ENCODE data around the gene BPIFA3. TPM values are rescaled to one million over a fixed set of nuclear protein-coding genes. Genes with fewer than 3 reads are reported as not detected.

Gene BPIFA3
- total RNA-seq, 1 donor, result not detected

DNA sequence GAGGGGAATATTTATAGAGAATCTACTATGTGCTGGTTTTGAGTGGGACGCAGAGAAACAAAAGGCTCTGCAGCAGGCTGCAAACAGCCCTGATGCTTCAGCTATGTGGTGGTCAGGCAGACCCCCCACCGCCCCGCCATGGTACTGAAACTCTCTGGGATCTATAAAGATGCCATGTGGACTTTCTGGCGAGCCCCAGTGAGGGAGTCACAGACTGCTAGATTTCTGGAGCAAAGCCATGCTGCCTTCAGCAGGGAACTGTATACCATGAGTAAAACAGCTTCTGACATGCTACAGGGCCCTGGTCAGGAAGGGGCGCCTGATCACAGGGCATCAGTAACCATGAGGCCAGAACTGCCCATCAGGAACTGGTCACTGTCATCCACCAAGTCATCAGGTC lies 46.6 kb downstream of the BPIFA3 start:
- Histone ChIP-seq H3K4me1 (ENCODE audit: insufficient read depth, low read length) (peaks cover 33% of the 10 kb centered on the region), H3K27me3 (ENCODE audit: insufficient read depth, low read length) (no peaks in the 10 kb centered on the region), H3K4me3 (ENCODE audit: low read length) (no peak overlapping the region), H3K9me3 (ENCODE audit: low read depth, low read length) (no peaks in the 10 kb centered on the region)

- Histone ChIP-seq H3K4me1 (ENCODE audit: insufficient read depth, low read length) (peaks cover 25% of the 10 kb centered on the region), H3K4me3 (ENCODE audit: low read length) (no peak overlapping the region), H3K9me3 (ENCODE audit: low read depth, low read length) (no peaks in the 10 kb centered on the region), H3K27me3 (ENCODE audit: insufficient read depth, low read length) (no peaks in the 10 kb centered on the region)
These were observed 50.5 kb downstream of the BPIFA3 start for GRCh38 chr20:33267701-33268100.

GRCh38 chr20:33272155-33272873 lies 55.2 kb downstream of the BPIFA3 start:
- Histone ChIP-seq H3K9me3 (ENCODE audit: low read depth, low read length) (no peaks in the 10 kb centered on the region), H3K4me1 (ENCODE audit: insufficient read depth, low read length) (peaks cover 17% of the 10 kb centered on the region), H3K4me3 (ENCODE audit: low read length) (no peak overlapping the region), H3K27me3 (ENCODE audit: insufficient read depth, low read length) (no peaks in the 10 kb centered on the region)

DNA sequence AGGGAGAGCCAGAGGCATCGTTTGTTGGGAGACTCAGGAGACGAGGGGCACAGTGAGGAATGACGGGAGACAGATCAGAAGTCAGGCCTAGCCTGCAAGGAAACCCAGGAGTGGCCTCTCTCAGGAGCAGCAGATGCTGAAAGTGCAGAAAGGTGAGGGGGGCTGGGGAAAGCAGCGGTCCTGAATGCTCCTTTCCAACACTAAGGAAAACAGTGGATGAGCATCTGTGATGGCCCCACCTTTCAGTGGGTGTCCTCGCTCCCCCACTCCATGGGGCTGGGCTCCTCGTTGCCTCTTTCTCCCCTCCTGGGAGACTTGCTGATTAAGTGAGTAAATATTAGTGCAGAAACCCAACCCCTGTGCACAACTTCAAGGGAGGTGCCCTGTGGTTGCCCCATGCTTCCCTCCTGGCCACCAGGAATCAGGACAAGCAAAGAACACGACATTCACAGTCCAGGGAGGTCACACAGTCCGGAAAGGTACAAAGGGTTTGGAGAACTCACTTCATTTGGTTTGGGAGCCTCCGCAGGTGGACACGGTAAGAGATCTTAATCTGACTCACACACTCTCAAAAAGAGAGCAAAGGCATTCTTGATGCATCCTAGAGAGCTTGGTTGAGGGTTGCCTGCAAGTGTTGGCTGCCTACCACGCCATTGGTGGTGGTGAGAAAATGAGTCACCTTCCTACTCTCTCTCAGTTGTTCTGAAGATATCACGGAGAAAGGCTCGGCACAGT lies 56.1 kb downstream of the BPIFA3 start:
- Histone ChIP-seq H3K4me3 (ENCODE audit: low read length) (no peak overlapping the region), H3K4me1 (ENCODE audit: insufficient read depth, low read length) (peaks cover 8% of the 10 kb centered on the region), H3K9me3 (ENCODE audit: low read depth, low read length) (no peaks in the 10 kb centered on the region), H3K27me3 (ENCODE audit: insufficient read depth, low read length) (no peaks in the 10 kb centered on the region)

DNA sequence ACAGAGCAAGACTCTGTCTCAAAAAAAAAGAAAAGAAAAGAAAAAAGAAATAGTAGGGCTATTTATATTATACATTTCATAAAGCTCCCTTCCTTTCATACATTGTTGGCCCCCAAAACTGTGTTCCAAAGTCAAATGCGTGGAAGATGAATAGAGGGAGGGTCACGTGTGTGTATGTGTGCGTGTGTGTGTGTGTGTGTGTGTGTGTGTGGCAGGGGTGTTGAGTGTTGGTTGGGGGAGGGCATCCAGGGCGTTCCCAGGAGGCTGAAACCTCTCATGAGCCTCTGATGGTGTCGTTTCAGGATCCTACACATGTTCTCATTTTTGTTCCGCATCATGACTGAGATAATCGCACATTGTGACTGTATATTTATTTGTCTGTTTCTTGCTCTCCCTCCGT lies 58.1 kb downstream of the BPIFA3 start:
- no peaks in the 10 kb centered on the region for H3K27me3 ChIP-seq (ENCODE audit: insufficient read depth, low read length)
- H3K4me3 ChIP-seq (ENCODE audit: low read length), result no peak overlapping the region
- no peaks in the 10 kb centered on the region for H3K9me3 ChIP-seq (ENCODE audit: low read depth, low read length)
- H3K4me1 ChIP-seq (ENCODE audit: insufficient read depth, low read length), result no peaks in the 10 kb centered on the region

DNA sequence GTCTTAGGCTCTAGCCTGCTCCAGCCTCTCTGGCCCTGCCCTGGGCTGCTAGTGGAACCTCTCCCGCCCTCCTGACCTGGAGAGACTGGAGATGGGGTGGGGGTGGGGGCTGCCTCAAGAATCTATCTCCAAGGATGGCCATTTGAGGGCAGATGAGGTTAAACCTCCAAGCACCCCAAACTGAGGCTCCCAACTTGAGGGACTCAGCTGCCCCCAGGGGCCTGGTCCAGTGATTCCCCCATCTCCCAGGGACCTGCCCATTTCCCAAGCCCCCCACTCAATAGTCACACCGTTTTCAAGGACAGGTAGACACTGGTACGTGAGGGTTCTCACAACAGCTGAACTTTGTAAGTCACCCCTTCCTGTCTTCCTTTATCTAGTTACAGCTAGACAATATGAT lies 58.7 kb downstream of the BPIFA3 start:
- H3K4me1 ChIP-seq (ENCODE audit: insufficient read depth, low read length), result no peaks in the 10 kb centered on the region
- H3K4me3 ChIP-seq (ENCODE audit: low read length), result no peak overlapping the region
- H3K27me3 ChIP-seq (ENCODE audit: insufficient read depth, low read length), result no peaks in the 10 kb centered on the region
- H3K9me3 ChIP-seq (ENCODE audit: low read depth, low read length), result no peaks in the 10 kb centered on the region

DNA sequence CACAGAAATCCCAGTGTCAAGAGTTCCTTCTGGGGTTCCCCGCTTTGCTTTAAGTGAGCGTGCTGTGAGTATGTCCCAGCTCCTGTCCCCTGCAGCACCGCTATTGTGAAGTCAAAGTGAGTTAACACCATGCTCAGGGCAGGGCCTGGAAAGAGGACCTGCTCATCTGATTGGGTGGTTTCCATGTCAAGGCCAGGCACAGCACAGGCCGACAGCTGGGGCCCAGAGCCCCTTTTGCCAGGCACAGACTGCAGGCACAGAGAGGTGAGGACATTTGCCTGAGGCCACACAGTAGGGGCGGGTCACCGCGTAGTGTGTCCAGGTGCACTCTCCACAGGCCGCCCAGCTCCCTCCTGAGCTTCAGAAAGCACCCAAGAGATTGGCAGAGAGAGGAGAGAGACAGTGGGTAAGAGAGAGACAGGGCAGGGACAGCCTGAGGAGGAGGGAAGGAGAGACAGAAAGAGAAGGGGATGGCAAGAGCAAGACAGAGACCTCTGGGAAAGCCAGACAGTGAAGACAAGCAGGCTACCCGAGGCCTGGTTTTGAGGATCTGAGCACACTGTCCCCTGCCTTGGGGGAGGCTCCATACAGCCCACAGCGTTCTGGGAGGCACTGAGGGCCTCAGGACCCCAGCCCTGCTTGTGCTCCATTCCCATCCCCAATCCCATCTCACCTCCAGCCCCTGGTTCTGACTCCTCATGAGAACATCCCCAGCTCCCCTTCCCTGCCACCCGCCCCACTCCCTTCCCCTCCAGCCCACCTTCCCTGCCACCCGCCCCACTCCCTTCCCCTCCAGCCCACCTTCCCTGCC lies 59.4 kb downstream of the BPIFA3 start:
- Histone ChIP-seq H3K4me3 (ENCODE audit: low read length) (no peak overlapping the region), H3K4me1 (ENCODE audit: insufficient read depth, low read length) (no peaks in the 10 kb centered on the region), H3K27me3 (ENCODE audit: insufficient read depth, low read length) (no peaks in the 10 kb centered on the region), H3K9me3 (ENCODE audit: low read depth, low read length) (no peaks in the 10 kb centered on the region)

Other genes with a start within 250 kb of the BPIFA3 start
- gene SUN5, start 212.9 kb upstream of the BPIFA3 start, total RNA-seq, result not detected
- not detected for gene BPIFB2, start 209.6 kb upstream of the BPIFA3 start, total RNA-seq
- not detected for gene BPIFB6, start 185.7 kb upstream of the BPIFA3 start, total RNA-seq
- gene BPIFB3, start 163.4 kb upstream of the BPIFA3 start, total RNA-seq, result not detected
- gene BPIFB4, start 137.7 kb upstream of the BPIFA3 start, total RNA-seq, result not detected
- gene BPIFA2, start 49.2 kb upstream of the BPIFA3 start, total RNA-seq, result not detected
- not detected for gene BPIFA1, start 18.6 kb downstream of the BPIFA3 start, total RNA-seq
- gene BPIFB1, start 65.9 kb downstream of the BPIFA3 start, total RNA-seq, result not detected
- 34.6 TPM for gene CDK5RAP1, start 184.2 kb downstream of the BPIFA3 start, total RNA-seq
- gene SNTA1, start 226.4 kb downstream of the BPIFA3 start, total RNA-seq, result 2.9 TPM

Measured in mononuclear cell (primary cell).